ENCODE data around the gene SPNS2. TPM values are rescaled to one million over a fixed set of nuclear protein-coding genes. Genes with fewer than 3 reads are reported as not detected.

SPNS2 gene, protein sequence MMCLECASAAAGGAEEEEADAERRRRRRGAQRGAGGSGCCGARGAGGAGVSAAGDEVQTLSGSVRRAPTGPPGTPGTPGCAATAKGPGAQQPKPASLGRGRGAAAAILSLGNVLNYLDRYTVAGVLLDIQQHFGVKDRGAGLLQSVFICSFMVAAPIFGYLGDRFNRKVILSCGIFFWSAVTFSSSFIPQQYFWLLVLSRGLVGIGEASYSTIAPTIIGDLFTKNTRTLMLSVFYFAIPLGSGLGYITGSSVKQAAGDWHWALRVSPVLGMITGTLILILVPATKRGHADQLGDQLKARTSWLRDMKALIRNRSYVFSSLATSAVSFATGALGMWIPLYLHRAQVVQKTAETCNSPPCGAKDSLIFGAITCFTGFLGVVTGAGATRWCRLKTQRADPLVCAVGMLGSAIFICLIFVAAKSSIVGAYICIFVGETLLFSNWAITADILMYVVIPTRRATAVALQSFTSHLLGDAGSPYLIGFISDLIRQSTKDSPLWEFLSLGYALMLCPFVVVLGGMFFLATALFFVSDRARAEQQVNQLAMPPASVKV
- total RNA-seq: 1 to 10 TPM; 4.9 to 9.0 TPM
- polyA plus RNA-seq: 1 to 10 TPM; 4.0 to 5.6 TPM

DNA sequence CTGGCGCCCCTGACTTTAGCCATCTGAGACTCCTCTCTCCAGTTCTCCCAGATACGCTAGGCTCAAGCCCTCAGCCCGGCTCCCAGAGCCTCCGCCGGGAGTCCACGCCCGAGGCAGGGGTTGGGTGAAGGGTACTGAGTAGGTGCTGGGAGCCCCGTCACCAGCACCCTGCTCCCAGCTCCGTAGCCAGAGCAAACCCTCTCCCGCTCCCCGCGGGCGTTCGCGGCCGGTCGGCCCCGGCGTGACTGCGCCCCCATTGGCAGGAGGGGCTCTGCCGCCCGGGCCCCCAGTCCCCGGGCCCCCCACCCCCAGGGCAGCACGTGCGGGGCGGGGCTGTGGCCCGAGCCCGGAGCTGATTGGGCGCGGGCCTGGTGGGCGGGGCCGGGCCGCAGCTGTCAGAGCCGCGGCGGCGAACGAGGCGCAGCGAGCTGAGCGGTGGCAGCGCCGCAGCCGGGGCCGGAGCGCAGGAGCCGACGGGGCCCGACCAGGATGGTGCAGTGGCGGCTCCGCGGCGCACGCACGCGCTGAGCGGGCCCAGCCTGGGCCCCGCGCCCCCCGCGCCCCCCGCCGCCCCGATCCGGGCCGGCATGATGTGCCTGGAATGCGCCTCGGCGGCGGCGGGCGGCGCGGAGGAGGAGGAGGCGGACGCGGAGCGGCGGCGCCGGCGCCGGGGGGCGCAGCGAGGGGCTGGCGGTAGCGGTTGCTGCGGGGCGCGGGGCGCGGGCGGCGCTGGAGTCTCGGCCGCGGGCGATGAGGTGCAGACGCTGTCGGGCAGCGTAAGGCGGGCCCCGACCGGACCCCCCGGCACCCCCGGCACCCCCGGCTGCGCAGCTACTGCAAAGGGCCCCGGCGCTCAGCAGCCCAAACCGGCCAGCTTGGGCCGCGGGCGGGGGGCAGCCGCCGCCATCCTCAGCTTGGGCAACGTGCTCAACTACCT lies at the start of gene SPNS2:
TSS of gene SPNS2 (plus strand) at position 421 of the 937 bp plus-strand sequence. CDS start at position 588, 167 bp downstream.
- no peaks in the 10 kb centered on the region for H3K27me3 ChIP-seq (ENCODE audit: control insufficient read depth in 4 of 4, insufficient read depth in 4 of 4, low read length in 3 of 4)

DNA sequence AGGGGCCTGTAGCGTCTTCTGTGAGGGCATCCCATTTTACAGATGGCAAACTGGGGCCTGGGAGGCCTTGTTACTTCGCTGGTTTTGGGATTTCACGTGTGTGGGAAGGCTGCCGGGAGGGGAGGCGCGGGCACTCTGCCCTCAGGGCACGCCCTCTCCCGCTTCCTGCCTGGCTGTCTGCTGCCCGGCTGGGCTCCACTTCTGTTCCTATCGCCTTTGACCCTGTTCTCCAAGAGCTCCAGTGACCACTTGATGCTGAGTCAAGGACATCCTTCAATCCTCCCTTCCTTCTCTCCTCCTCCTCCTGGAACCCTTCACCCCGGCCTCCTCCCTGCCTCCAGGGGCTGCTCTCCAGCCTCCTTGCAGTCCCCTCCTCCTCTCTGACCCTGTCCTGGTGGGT lies 48.9 kb upstream of the SPNS2 start:
- no peaks in the 10 kb centered on the region for H3K27me3 ChIP-seq (ENCODE audit: control insufficient read depth in 4 of 4, insufficient read depth in 4 of 4, low read length in 3 of 4)
- no peak overlapping the region for H3K9ac ChIP-seq (ENCODE audit: low read depth in 1 of 2, low read length in 2 of 2)
- no peak overlapping the region for H3K4me3 ChIP-seq (ENCODE audit: low read depth in 1 of 3, low read length in 3 of 3)
- DNase-seq (ENCODE audit: low spot score): no peak
- no peak for TF ChIP-seq EGR1 (IDR thresholded peaks at IDR 0.05; ENCODE audit: low read depth in 2 of 2)
- peak; percentile 73 for TF ChIP-seq NR2F2 (IDR thresholded peaks at IDR 0.05)
- H3K36me3 ChIP-seq (ENCODE audit: control insufficient read depth in 4 of 4, insufficient read depth in 3 of 4, low read depth in 1 of 4, low read length in 3 of 4): no peaks in the 10 kb centered on the region
- H3K4me1 ChIP-seq (ENCODE audit: control insufficient read depth in 4 of 4, insufficient read depth in 4 of 4, low read length in 3 of 4): peaks cover 6 to 21% (median 11%) of the 10 kb centered on the region in 4 donors
- no peaks in the 10 kb centered on the region for H3K9me3 ChIP-seq (ENCODE audit: control insufficient read depth in 4 of 4, low read length in 3 of 4)
- WGBS: 72% methylated on average over 11 of the region's 11 CpGs
- H3K27ac ChIP-seq (ENCODE audit: low read depth in 1 of 2, low read length in 2 of 2): no peak overlapping the region

More for the DNA sequence above, at the start of gene SPNS2:
- WGBS: 1% methylated on average over 117 of the region's 117 CpGs
- H3K4me1 ChIP-seq (ENCODE audit: control insufficient read depth in 4 of 4, insufficient read depth in 4 of 4, low read length in 3 of 4): peaks cover 9 to 38% (median 27%) of the 10 kb centered on the region in 4 donors
- H3K9ac ChIP-seq (ENCODE audit: low read depth in 1 of 2, low read length in 2 of 2): peak within 1 kb of the TSS; percentile 49 to 65
- peak within 1 kb of the TSS; percentile 20 to 68 (median 44) for H3K4me3 ChIP-seq (ENCODE audit: low read depth in 1 of 3, low read length in 3 of 3)
- H3K36me3 ChIP-seq (ENCODE audit: control insufficient read depth in 4 of 4, insufficient read depth in 3 of 4, low read depth in 1 of 4, low read length in 3 of 4): no peaks in the 10 kb centered on the region
- peak within 1 kb of the TSS; percentile 82 to 86 for H3K27ac ChIP-seq (ENCODE audit: low read depth in 1 of 2, low read length in 2 of 2)
- TF ChIP-seq HNF4A (conservative IDR thresholded peaks at IDR 0.05) (no peak), TAF1 (conservative IDR thresholded peaks at IDR 0.05) (no peak), JUND (IDR thresholded peaks at IDR 0.05) (no peak), FOXA1 (IDR thresholded peaks at IDR 0.05) (no peak), NR2F2 (IDR thresholded peaks at IDR 0.05) (no peak), GABPA (IDR thresholded peaks at IDR 0.05 in 1 of 2, conservative IDR thresholded peaks at IDR 0.05 in 1 of 2) (no peak), RXRA (IDR thresholded peaks at IDR 0.05) (no peak), FOXA2 (IDR thresholded peaks at IDR 0.05) (no peak), SP1 (IDR thresholded peaks at IDR 0.05) (no peak), RAD21 (IDR thresholded peaks at IDR 0.05) (no peak)
- TF ChIP-seq, protein P1, sequence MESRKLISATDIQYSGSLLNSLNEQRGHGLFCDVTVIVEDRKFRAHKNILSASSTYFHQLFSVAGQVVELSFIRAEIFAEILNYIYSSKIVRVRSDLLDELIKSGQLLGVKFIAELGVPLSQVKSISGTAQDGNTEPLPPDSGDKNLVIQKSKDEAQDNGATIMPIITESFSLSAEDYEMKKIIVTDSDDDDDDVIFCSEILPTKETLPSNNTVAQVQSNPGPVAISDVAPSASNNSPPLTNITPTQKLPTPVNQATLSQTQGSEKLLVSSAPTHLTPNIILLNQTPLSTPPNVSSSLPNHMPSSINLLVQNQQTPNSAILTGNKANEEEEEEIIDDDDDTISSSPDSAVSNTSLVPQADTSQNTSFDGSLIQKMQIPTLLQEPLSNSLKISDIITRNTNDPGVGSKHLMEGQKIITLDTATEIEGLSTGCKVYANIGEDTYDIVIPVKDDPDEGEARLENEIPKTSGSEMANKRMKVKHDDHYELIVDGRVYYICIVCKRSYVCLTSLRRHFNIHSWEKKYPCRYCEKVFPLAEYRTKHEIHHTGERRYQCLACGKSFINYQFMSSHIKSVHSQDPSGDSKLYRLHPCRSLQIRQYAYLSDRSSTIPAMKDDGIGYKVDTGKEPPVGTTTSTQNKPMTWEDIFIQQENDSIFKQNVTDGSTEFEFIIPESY (IDR thresholded peaks at IDR 0.05): no peak
- TF ChIP-seq, protein P2, sequence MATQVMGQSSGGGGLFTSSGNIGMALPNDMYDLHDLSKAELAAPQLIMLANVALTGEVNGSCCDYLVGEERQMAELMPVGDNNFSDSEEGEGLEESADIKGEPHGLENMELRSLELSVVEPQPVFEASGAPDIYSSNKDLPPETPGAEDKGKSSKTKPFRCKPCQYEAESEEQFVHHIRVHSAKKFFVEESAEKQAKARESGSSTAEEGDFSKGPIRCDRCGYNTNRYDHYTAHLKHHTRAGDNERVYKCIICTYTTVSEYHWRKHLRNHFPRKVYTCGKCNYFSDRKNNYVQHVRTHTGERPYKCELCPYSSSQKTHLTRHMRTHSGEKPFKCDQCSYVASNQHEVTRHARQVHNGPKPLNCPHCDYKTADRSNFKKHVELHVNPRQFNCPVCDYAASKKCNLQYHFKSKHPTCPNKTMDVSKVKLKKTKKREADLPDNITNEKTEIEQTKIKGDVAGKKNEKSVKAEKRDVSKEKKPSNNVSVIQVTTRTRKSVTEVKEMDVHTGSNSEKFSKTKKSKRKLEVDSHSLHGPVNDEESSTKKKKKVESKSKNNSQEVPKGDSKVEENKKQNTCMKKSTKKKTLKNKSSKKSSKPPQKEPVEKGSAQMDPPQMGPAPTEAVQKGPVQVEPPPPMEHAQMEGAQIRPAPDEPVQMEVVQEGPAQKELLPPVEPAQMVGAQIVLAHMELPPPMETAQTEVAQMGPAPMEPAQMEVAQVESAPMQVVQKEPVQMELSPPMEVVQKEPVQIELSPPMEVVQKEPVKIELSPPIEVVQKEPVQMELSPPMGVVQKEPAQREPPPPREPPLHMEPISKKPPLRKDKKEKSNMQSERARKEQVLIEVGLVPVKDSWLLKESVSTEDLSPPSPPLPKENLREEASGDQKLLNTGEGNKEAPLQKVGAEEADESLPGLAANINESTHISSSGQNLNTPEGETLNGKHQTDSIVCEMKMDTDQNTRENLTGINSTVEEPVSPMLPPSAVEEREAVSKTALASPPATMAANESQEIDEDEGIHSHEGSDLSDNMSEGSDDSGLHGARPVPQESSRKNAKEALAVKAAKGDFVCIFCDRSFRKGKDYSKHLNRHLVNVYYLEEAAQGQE (IDR thresholded peaks at IDR 0.05): no peak
- TF ChIP-seq, protein P3, sequence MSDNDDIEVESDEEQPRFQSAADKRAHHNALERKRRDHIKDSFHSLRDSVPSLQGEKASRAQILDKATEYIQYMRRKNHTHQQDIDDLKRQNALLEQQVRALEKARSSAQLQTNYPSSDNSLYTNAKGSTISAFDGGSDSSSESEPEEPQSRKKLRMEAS (IDR thresholded peaks at IDR 0.05): no peak
- TF ChIP-seq, protein P4, sequence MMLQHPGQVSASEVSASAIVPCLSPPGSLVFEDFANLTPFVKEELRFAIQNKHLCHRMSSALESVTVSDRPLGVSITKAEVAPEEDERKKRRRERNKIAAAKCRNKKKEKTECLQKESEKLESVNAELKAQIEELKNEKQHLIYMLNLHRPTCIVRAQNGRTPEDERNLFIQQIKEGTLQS (IDR thresholded peaks at IDR 0.05): no peak
- peak; percentile 50 for DNase-seq (ENCODE audit: low spot score)
- H3K9me3 ChIP-seq (ENCODE audit: control insufficient read depth in 4 of 4, low read length in 3 of 4): no peaks in the 10 kb centered on the region

Measured in liver (tissue), 9 donors.